NCI-H748 treated with DMSO at 0.1 percent for 48 hours (cell line): ENCODE data around the gene RPTOR.
"Not testable (repeated sequence)": the region's sequence is repeated elsewhere in the genome, so short reads cannot be mapped to it uniquely, and the experiment has no call there.

Source experiments
- DNase-seq: peaks from one replicate; lab custom pipeline; 2025; lab: John Stamatoyannopoulos, UW

RPTOR gene

DNA sequence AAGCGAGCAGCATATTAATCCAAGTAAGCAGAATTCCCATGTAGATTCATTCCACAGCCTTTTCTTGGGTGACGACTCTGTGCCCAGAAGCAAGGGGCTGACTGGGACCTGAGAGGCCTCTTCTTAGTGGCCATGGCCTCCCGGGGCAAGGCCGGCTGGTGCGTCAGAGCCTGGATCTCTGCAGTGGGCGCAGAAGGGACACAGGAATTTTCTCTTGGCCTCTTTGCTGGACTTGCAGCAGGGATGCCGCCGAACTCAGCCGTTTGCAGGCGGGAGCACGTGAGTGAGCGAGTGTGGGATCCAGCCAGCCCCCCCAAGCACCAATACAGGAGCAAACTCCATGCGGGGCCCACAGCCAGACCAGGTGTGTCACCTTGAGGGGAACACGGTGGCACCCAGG, 151.8 kb downstream of the RPTOR start:
- DNase-seq: no peak

DNA sequence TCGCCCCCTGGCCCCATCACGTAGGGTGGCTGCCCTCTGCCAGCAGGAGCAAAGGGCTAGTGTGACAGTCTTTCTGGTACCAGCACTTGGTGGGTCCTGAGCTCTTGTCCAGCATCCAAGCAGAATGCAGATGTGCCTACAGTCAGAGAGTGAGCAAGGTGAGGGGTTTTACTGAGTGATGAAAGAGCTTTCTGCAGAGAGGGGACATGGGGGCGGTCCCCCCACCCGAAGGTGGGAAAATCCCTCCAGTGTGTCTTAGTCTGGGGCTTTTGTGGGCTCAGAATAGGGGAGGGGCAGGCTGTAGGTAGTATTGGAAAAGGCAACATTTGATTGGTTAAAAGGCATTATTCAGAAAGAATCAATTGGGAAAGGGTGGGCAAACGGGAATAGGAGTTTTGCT, 152.3 kb downstream of the RPTOR start:
- DNase-seq: no peak

DNA sequence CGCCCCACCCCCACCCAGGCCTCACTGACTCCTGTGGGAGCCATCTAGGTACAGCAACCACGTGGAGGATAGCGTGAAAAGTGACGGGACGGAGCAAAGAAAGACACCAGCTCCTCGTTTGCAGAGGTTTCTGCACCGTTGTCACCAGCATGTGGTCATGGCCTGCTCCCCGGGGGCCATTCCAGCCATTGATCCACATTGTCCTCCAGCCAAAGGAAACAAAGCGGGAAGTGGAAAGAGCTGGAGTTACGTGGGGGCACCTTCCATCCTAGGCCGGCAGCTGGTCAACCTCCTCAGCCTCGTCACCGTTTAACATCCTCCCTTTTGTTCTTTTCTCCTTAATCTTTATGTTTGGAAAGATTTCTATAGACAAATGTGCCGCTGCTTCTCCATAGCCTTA, 153.7 kb downstream of the RPTOR start:
- DNase-seq: no peak

DNA sequence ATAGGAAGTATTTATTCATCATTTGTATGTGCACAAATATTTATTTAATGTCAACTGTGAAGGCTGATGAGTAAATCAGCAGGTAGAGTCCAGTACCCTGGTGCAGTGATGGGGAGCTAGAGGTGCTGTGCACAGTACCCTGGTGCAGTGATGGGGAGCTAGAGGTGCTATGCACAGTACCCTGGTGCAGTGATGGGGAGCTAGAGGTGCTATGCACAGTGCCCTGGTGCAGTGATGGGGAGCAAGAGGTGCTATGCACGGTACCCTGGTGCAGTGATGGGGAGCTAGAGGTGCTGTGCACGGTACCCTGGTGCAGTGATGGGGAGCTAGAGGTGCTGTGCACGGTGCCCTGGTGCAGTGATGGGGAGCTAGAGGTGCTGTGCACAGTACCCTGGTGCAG, 154.6 kb downstream of the RPTOR start:
- DNase-seq: not testable (repeated sequence)

DNA sequence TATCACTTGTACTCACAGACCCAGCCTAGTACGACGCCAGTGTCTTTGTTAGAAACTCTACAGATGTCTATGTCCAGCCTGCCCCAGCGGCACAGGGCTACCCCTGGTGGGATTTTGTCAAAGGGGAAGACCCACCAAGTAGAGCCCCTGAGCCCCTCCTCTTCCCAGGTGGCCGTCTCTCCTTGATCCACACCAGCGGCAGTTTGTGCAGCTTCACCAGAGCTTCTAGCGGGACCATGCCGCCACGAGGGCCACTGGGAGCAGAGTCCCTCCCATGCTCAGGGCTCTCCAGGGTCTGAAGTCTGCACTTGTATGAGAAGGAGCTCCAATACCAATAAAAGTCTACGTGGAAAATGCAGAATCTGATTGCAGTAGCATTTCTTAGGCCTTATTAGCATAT, 157.1 kb downstream of the RPTOR start:
- no peak for DNase-seq

DNA sequence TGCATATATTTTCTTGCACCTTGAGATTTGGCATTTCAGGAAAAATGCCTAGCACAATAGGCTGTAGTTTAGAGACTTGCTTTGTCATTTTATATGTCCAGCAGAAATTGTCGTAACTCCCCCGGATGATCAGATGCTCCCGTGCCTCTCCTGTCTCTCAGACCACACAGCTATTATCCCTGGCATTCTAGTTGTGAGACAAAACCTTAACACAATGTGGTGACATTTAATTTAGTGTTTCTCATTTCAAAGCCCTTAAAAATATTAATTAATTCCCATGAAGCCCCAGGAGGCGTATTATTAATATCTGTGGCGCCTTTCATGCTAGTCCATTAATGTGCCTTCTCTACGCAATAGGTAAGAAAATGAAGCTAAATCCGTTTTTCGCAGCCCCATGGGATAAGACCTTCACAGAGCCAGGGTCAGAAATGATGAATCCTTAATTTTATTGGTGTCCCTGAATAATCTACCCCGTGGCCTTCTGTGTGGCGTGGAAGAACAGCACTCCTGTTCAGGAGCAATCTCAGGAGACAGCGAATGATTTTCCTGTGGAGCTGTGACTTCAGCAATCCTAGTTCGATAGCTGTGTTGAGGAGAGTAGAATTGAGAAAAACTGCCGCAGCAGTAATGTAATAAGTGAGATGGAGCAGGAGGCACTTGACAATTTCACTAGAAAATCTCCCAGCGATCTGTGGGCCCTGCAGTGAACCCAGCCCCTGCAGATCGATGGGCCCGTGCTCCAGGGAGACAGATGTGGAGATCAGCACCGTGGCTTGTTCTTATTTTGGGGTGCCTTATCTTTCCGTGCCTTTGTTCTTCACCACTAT, 157.9 kb downstream of the RPTOR start:
- no peak for DNase-seq

DNA sequence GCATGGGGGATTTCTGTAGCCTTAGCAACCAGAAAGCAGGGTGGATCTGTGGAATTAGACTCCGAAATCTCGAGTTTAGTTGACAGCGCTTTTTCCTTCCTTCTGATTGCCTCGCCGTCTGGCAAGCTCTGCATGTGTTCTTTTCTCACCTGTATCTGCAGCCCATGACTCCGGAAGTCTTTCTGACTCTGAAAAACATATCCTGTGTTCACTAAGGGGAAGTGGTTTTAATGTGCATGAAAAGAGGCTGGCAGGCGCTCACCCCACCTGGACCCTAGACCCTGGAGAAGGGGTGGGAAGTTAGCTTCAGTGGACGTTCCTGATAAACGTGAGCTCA, 158.5 kb downstream of the RPTOR start:
- no peak for DNase-seq

DNA sequence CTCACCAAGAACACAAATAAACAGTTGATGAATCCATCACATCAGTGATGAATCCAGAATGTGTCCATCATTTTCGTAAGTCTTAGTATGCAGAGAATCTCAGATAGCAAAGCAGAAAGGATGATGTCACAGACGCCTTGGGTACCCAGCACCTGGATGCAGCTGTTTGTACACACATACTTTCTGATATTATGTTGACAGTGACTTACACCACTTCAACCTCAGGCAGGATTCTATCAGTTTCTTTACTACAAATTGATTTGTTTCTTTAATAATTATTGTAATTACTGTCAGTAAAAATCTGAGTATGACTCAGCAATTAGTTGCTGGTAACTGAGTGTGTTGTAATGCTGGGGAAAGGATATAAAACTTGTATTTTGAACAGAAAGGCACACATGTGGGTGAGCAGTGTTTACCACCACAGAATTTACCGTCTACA, 159.8 kb downstream of the RPTOR start:
- DNase-seq: no peak

DNA sequence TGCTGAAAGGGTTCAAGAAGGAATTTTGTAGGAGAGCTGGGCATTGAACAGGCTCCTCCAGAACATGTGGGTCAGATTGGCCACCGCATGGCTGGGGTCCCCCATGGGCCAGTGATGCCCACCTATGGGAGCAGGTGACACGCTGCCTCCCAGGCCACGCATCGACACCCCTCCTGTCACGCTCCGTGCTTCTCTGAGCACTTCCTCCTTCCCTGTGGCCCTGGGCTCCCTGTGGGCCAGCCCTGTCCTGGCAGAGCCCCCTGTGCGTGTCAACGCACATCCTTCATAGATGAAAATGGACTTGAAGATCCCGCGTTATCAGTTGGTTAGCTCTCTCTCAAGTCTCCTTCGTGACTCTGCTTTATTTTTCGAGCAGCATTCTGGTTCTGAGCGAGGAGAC, 160.3 kb downstream of the RPTOR start:
- DNase-seq: no peak

DNA sequence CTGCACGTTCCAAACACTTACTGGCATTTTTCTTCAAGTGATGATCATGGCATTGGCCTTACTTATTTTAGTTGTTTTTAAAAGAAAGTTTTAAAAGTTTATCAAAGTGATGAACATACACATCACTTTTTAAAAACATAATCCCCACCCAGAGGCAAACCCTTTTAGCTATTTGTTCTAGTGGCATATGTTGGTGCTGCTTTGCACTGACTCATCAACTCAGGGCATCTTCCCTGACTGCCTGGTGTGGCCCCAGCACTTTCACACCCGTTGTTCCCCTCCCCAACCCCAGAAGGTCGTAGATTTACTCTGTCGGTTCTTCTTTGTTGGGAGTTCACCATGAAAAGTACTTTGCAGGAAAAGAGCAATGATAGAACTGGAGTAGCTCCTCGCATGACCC, 161.3 kb downstream of the RPTOR start:
- no peak for DNase-seq

DNA sequence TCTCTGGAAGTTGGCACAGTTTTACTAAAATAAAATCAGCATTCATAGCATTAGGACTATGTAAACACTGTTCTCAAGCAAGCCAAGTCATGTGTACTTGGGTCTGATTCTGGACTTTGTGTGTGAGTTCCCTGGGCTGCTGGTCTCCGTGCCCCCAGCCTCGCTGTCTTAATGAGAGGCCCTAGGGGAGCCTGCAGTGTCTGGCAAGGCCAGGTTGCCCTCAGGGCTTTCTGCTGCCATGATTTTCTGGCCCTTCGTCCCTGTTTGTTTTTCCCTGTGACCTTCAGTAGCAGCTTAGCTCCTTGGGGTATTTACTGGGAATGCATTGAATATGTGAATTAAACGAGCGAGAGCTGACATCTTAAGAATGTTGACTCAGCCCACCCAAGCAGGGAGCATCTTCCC, 161.8 kb downstream of the RPTOR start:
- no peak for DNase-seq

DNA sequence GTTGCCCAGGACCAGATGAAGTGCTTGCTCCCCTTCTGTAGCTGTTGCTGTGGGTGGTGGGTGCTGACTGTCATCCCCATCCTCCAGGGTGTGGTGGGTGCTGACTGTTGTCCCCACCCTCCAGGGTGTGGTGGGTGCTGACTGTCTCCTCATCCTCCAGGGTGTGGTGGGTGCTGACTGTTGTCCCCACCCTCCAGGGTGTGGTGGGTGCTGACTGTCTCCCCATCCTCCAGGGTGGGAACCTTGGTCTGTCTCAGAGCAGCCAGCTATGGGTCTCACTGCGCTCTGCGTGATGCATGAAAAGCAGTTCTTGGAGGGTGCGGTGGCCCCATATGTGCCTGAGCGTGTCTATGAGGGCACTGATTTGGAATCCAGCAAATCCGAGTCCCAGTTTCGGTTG, 163.8 kb downstream of the RPTOR start:
- DNase-seq: no peak

DNA sequence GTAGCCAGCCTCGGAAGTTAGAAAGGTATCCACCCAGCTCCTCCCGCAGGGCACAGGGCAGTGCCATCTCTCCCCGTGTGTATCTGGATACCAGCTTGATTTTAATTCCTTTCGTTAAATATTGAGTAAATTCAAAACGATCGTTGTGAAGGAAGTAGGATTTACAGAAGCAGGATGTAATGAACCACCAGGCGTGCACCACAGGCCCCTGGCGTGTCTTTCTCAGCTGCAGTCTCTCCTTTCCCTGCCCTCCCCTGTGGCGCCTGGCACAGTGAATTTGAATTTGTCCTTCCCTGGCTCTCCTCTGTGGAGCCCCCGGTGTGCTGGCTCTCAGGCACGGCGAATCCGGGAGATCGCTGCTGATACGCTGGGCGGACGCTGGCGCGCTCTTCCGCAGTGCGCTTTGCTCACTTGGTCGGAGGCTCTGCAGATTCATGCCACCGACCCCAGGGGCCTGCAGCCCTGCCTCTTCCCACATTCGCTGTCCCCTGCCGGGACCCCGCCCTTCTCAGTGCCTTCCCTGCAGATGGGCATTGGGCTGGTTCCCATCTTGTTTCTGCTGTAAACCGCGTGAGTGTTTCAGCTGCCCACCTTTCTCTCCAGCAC, 164.6 kb downstream of the RPTOR start:
- DNase-seq: no peak

DNA sequence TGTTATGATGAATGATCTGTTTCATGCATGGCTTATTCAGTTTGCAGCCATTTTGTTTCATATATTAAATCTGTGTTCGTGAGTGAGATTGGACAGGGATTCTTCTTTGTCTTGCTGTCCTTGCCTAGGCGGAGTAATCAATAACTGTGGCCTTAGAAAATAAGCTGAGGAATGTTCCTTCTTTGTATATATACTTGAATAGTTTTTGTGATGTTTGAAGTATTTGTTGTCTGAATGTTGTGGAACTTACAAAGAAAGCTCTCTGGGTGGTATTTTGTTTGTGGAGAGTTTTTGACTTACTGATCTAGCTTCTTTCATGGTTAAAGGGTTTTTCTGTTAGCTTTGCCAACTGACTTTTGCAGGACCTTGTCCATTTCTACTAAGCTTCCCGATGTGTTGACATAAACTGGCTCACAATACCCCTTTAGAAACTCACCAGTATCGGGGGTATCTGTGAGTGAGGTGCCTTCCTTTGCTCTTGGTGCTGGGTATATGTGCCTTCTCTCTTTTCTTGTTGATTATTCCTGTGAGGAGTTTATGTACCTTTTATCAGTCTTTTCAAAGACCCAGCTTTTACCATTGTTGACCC, 166.2 kb downstream of the RPTOR start:
- DNase-seq: no peak

DNA sequence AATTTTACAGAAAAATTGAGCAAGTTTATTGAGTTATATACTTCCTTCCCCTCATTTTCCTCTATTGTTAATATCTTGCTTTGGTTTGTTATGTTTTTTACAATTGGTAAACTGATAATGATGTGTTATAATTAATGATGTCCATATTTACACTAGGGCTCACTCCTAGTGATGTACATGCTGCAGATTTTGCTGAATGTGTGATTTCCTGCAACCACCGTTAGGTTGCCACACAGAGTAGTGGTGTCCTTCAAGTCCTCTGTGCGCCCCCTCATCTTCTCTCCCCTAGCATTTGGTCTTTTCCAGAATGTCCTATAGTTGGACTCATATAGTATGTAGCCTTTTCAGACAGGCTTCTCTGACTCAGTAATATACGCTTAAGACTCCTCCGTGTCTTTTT, 167.5 kb downstream of the RPTOR start:
- no peak for DNase-seq

DNA sequence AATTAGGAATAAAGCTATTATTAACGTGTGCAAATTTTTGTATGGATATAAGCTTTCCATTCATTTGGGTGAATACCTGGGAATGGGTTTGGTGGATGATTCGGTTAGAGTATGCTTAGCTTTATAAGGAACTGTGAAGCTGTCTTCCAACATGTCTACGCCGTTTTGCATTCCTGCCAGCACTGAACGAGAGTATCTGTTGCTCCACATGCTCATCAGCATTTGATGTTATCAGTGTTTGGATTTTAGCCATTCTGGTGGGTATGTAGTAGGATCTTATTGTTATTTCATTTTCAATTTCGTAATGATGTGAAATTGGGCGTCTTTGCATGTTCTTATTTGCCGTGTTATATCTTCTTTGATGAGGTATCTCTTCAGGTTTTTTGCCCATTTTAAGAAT, 168.0 kb downstream of the RPTOR start:
- no peak for DNase-seq

DNA sequence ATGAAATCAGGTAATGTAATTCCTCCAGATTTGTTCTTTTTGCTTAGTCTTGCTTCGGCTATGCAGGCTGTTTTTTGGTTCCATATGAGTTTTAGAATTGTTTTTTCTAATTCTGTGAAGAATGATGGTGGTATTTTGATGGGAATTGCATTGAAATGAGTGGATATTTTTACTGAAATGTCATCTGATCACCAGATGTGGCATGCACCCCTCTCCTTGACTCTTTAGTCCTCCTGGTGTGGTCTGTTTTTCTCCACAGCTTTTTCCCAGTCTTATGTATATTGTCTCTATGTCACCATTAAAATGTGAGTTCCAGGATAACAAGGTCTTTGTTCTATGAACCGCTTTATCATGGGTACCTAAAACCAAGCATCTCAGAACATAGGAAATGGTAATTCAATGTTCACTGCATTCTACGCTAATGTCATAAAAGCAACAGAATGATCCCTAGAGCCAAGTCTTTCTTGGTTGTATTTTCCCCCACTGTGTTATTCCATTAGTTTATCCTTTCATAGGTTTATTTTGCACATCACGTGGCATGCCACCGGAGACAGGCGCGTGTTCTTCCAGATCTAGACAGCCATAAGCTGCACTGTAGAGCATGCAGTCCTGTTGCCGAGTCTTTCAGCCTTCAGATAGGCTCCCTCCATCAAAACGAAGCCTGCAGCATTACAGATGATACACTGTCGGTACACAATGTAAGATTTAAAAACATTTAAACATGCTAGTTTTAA, 172.5 kb downstream of the RPTOR start:
- DNase-seq: no peak

DNA sequence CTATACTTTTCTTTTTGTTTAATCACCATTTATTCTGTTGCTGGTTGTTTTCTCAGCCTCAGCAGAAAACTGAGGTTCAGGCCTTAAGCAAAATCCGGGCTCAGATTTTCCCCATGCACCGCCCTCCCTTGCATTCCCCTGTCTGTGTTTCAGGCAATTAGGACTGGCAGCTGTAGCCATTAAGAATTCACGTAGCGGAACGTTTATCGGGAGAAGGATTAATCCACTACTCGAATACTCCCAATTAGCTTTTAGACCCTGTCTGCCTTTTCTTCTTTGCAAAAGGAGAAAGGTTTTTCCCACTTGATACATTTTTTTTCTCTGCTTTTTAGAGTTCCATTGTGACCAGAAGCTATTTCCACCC, 173.1 kb downstream of the RPTOR start:
- no peak for DNase-seq

DNA sequence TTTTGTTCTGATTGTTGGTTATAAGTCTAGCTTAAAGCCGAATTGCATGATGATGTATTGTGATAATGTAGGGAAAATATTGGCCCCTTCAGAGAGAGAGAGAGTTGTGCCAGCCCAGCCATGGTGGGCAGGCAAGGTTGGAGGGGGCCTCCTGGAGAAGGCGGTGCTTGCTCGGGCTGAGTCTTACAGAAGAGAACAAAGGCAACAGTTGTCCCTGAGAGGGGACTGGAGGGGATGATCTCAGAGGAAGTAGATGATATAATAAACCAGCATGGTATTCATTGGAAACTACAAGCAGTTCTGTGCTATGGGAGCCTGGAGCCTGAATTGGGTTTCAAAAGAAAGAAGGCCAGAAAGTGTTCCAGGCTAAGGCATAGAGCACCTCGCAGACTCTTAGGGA, 173.8 kb downstream of the RPTOR start:
- DNase-seq: no peak

DNA sequence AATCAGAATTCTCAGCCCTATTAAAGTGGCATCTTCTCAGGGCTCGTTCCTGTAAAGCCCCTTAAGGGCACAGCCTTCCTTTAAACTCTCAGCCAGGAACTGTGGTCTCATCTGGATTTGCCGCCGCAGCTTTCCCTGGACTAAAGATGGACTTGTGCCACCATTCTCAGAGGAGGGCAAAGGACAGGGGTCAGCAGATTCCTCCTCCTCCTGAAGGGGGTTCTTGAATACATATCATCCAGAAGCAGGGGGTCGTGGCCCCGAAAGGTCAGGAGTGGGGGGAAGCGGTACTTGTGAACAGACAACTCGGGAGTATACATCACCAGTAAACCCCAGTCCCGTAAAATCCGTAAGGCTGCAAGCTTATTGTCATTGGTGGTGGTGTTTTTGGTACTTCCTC, 174.8 kb downstream of the RPTOR start:
- no peak for DNase-seq

DNA sequence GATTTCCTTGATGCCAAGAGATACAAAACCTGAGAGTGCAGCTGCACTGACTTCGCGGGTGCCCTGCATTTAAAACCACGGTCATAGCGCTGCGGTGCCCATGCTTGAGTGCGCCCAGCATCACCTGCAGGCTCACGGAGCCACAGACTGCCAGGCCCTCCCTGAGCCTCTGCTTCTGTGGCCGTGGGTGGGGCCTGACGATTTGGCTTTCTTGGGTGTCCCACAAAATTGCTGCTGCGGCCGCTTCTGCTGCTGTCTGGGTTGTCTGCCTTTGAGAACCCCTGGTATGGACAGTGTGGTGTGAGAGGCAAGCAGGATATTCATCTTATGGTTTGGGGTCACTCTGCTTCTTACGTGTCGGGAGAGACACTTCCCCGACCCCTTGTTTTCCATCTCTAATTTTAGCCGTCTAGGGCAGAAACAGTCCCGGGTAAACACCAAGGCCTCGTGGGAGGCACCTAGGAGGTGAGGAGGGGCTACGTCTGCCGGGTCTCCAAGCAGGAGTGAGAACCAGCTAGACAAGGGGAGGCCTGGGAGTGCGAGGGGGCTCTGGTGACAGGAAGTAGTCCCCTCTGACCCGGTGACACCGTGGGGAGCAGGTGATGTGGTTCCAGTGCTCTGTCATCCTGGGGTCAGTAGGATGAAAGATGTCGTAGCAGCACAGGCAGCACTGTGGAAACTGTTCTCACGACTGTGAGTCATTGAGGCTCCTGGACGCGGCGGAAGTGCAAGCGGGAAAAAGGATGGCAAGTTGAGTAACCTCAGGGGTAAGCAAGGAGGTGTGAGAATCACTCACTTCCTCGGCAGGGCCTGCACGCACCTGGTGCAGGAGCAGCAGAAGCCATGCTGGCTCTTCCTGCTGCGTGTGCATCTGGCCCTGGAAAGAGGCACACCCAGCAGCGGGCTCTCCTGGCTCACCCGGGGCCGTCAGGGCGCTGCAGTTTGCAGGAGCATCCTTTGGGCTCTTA, 176.3 kb downstream of the RPTOR start:
- DNase-seq: no peak

DNA sequence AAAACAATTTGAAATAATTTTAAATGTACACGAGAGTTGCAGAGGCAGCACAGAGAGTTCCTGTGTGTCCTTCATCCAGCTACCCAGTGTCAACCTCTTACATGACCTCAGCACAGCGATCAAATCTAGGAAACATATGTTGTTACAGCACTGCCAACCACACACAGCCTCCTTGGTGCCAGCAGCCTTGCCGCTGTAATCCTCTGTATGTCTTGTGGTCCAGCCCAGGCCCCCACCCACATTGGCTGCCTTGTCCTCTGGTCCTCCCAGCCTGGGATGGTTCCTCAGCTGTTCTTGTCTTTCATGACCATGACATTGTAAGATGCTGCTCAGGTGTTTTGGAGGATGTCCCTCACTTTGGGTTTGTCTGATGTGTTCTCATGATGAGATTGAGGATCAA, 178.0 kb downstream of the RPTOR start:
- no peak for DNase-seq
